Measurements from ENCODE around the gene NEXN. TPM values are rescaled to one million over a fixed set of nuclear protein-coding genes. Genes with fewer than 3 reads are reported as not detected.

NEXN gene
- total RNA-seq = 100 to 1,000 TPM; 269 to 295 TPM

- Histone ChIP-seq H3K27me3 (no peaks in the 10 kb centered on the region), H3K36me3 (peaks cover 25% of the 10 kb centered on the region), H3K4me3 (peak within 1 kb of the TSS; percentile 66 to 87), H3K9me3 (no peaks in the 10 kb centered on the region), H3K4me1 (peaks cover 0 to 4% of the 10 kb centered on the region in 2 donors), H3K27ac (peak within 1 kb of the TSS; percentile 88 to 97)
- no peak for TF ChIP-seq CTCF (IDR thresholded peaks at IDR 0.05)
- DNase-seq (ENCODE audit: low spot score) = peak; percentile 89
Measured at GRCh38 chr1:77888081-77888780, at the start of gene NEXN. Gene NEXN, plus strand, starts transcription at chr1:77888624. Its CDS starts 27,483 bp downstream, at chr1:77916107.

GRCh38 chr1:77841574-77841973 is 46.9 kb upstream of the NEXN start:
- H3K4me3 ChIP-seq = no peak overlapping the region
- peaks cover 0 to 2% of the 10 kb centered on the region in 2 donors for H3K4me1 ChIP-seq
- no peak overlapping the region for H3K27ac ChIP-seq
- DNase-seq (ENCODE audit: low spot score) = no peak
- no peaks in the 10 kb centered on the region for H3K9me3 ChIP-seq
- H3K27me3 ChIP-seq = no peaks in the 10 kb centered on the region
- no peak for TF ChIP-seq CTCF (IDR thresholded peaks at IDR 0.05)
- no peaks in the 10 kb centered on the region for H3K36me3 ChIP-seq

GRCh38 chr1:77845951-77846350 is 42.5 kb upstream of the NEXN start:
- Histone ChIP-seq H3K9me3 (no peaks in the 10 kb centered on the region), H3K4me3 (no peak overlapping the region), H3K36me3 (no peaks in the 10 kb centered on the region), H3K27me3 (no peaks in the 10 kb centered on the region), H3K27ac (no peak overlapping the region), H3K4me1 (no peaks in the 10 kb centered on the region)
- DNase-seq (ENCODE audit: low spot score) = no peak
- no peak for TF ChIP-seq CTCF (IDR thresholded peaks at IDR 0.05)

- no peak for DNase-seq (ENCODE audit: low spot score)
- H3K36me3 ChIP-seq = no peaks in the 10 kb centered on the region
- no peak for TF ChIP-seq CTCF (IDR thresholded peaks at IDR 0.05)
- H3K27me3 ChIP-seq = no peaks in the 10 kb centered on the region
- H3K4me3 ChIP-seq = no peak overlapping the region
- no peaks in the 10 kb centered on the region for H3K9me3 ChIP-seq
- no peaks in the 10 kb centered on the region for H3K4me1 ChIP-seq
- no peak overlapping the region for H3K27ac ChIP-seq
Measured at GRCh38 chr1:77846966-77847365, 41.5 kb upstream of the NEXN start.

GRCh38 chr1:77847621-77848080 is 40.8 kb upstream of the NEXN start:
- no peak for DNase-seq (ENCODE audit: low spot score)
- no peak for TF ChIP-seq CTCF (IDR thresholded peaks at IDR 0.05)
- no peak overlapping the region for H3K4me3 ChIP-seq
- no peaks in the 10 kb centered on the region for H3K27me3 ChIP-seq
- no peaks in the 10 kb centered on the region for H3K9me3 ChIP-seq
- no peaks in the 10 kb centered on the region for H3K4me1 ChIP-seq
- H3K27ac ChIP-seq = no peak overlapping the region
- no peaks in the 10 kb centered on the region for H3K36me3 ChIP-seq

- DNase-seq (ENCODE audit: low spot score) = no peak
- H3K4me3 ChIP-seq = no peak overlapping the region
- H3K27ac ChIP-seq = no peak overlapping the region
- no peaks in the 10 kb centered on the region for H3K27me3 ChIP-seq
- no peaks in the 10 kb centered on the region for H3K36me3 ChIP-seq
- TF ChIP-seq CTCF (IDR thresholded peaks at IDR 0.05) = no peak
- H3K9me3 ChIP-seq = peaks cover 0 to 4% of the 10 kb centered on the region in 2 donors
- no peaks in the 10 kb centered on the region for H3K4me1 ChIP-seq
Measured at GRCh38 chr1:77850082-77850481, 38.3 kb upstream of the NEXN start.
